Peyer's patch (tissue), 4 donors: Measurements from ENCODE around the gene FZD10. TPM values are rescaled to one million over a fixed set of nuclear protein-coding genes. Genes with fewer than 3 reads are reported as not detected.

Experiments used
- DNase-seq, 3 donors: peaks; one replicate each; pipeline ENCODE4 v3.0.0-alpha.2; 2017 to 2019
- H3K27ac ChIP-seq, 4 donors: fragments of 200-600 bp; sonication (generic); one replicate each; pipeline ENCODE4 v1.5.1; 2016 to 2019
- H3K27me3 ChIP-seq, 2 donors: fragments of 200-600 bp; sonication (generic); one replicate each; pipeline ENCODE4 v1.5.1; 2019
- H3K36me3 ChIP-seq, 3 donors: fragments of 200-600 bp; sonication (generic); one replicate each; pipeline ENCODE4 v1.5.1; 2016 to 2019
- H3K4me1 ChIP-seq, 4 donors: fragments of 200-600 bp; sonication (generic); one replicate each; pipeline ENCODE4 v1.5.1; 2016 to 2019
- H3K4me3 ChIP-seq, 4 donors: fragments of 200-600 bp; sonication (generic); 1 replicate in 3 of 4; 2 replicates in 1 of 4; pipeline ENCODE4 v1.5.1; 2016 to 2019; ENCODE audit warnings: mild to moderate bottlenecking in 1 of 4
- H3K9me3 ChIP-seq, 4 donors: fragments of 200-600 bp; sonication (generic); one replicate each; pipeline ENCODE4 v1.5.1; 2016 to 2019; ENCODE audit warnings: mild to moderate bottlenecking in 1 of 4
- CTCF ChIP-seq, 6 experiments: fragments of 450-650 bp in 4 of 6; fragments of 200-600 bp in 2 of 6; sonication (generic) in 1 of 6; IDR thresholded peaks; one replicate each; pipeline ENCODE4 v1.5.1; 2017 to 2019; ENCODE audit warnings: antibody characterized with exemption in 6 of 6, mild to moderate bottlenecking in 3 of 6, moderate library complexity in 1 of 6
- POLR2A ChIP-seq, 2 donors: fragments of 450-650 bp; IDR thresholded peaks; one replicate each; pipeline ENCODE4 v1.5.1; 2017; ENCODE audit warnings: antibody characterized with exemption in 2 of 2, mild to moderate bottlenecking in 2 of 2, moderate library complexity in 2 of 2
- total RNA-seq, 4 donors: library from RNA; depleted of rRNA; stranded (reverse); fragments of >200 nt; gene quantifications; one replicate each; pipeline ENCODE4 v1.1.0, GENCODE V29; 2016

Gene FZD10
- total RNA-seq, 4 donors from 2014 or later: 0.76 to 1.2 TPM; not detected in 2

DNA sequence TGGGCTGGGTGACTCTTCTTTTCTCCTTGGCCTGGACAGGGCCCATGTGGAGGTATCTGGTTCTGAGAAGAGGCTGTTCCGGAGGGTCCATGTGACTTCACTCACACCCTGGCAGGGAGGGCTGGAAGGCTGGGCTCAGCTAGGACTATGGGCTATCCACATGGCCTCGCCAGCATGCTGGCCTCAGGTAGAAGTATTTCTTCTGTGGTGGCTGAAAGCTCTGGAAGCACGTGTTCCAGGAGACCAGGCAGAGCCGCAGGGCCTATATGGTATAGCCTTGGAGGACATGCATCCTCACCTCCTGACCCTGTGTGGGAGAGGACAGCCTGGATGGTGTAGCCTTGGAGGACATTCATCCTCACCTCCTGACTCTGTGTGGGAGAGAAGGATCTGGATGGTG is 38.2 kb upstream of the FZD10 start:
- no peak overlapping the region for H3K27ac ChIP-seq
- H3K27me3 ChIP-seq: no peaks in the 10 kb centered on the region
- DNase-seq: no peak
- no peak overlapping the region for H3K4me3 ChIP-seq
- TF ChIP-seq POLR2A (IDR thresholded peaks at IDR 0.05) (no peak), CTCF (IDR thresholded peaks at IDR 0.05) (no peak)
- no peaks in the 10 kb centered on the region for H3K4me1 ChIP-seq
- no peaks in the 10 kb centered on the region for H3K36me3 ChIP-seq
- no peaks in the 10 kb centered on the region for H3K9me3 ChIP-seq

- TF ChIP-seq POLR2A (IDR thresholded peaks at IDR 0.05): no peak
- no peak for TF ChIP-seq CTCF (IDR thresholded peaks at IDR 0.05)
- H3K27me3 ChIP-seq: no peaks in the 10 kb centered on the region
- no peak overlapping the region for H3K27ac ChIP-seq
- DNase-seq: no peak
- no peak overlapping the region for H3K4me3 ChIP-seq
- H3K9me3 ChIP-seq: no peaks in the 10 kb centered on the region
- H3K4me1 ChIP-seq: no peaks in the 10 kb centered on the region
- H3K36me3 ChIP-seq: no peaks in the 10 kb centered on the region
These were observed 37.5 kb upstream of the FZD10 start for GRCh38 chr12:130124605-130125244.

DNA sequence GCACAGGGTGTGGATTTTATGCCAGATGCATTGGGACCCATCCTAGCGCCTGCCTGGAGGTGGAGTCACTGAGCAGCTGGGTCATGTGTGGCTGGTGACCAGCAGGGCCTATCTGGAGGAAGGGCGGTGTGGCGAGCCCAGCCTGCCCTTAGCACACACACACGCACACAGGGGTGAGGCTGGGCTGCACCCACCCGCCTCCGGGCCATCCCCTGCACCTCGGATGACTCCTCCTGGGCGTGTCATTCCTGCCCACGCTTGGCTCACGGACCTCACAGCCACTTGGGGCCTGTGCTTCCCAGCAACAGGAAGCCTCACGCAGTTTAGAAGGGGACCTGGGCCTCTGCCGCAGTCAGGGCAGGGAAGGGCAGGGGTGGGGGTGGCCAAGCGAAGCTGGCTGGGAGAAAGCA is 36.2 kb upstream of the FZD10 start:
- no peak overlapping the region for H3K4me3 ChIP-seq
- no peaks in the 10 kb centered on the region for H3K9me3 ChIP-seq
- no peak overlapping the region for H3K27ac ChIP-seq
- H3K36me3 ChIP-seq: no peaks in the 10 kb centered on the region
- no peaks in the 10 kb centered on the region for H3K27me3 ChIP-seq
- H3K4me1 ChIP-seq: no peaks in the 10 kb centered on the region
- TF ChIP-seq POLR2A (IDR thresholded peaks at IDR 0.05): no peak
- TF ChIP-seq CTCF (IDR thresholded peaks at IDR 0.05): no peak
- DNase-seq: no peak

DNA sequence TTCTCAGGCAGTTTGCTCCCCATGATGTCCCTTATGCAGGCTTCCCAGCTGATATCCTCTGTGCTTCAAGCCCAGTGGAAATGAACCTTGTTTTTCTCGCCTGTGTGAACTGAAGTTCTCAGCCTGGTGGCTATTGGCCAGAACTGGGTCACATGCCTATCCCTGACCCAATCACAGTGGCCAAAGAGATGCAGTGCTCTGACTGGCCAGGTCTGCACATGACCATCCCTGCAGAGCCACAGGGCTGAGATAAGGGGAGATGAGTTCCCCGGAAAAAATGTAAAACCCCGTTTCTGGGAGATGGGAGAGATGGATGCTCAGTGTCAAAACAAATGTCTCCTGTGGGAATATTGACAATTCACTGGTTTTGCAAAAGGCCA is 34.7 kb upstream of the FZD10 start:
- Histone ChIP-seq H3K9me3 (no peaks in the 10 kb centered on the region), H3K27ac (no peak overlapping the region), H3K4me1 (no peaks in the 10 kb centered on the region), H3K36me3 (no peaks in the 10 kb centered on the region), H3K27me3 (no peaks in the 10 kb centered on the region), H3K4me3 (no peak overlapping the region)
- no peak for DNase-seq
- no peak for TF ChIP-seq CTCF (IDR thresholded peaks at IDR 0.05)
- TF ChIP-seq POLR2A (IDR thresholded peaks at IDR 0.05): no peak

- Histone ChIP-seq H3K27ac (peak overlapping the region in 3 of 4 donors; percentile 49 to 62 (median 56)), H3K27me3 (no peaks in the 10 kb centered on the region), H3K4me1 (no peaks in the 10 kb centered on the region), H3K36me3 (no peaks in the 10 kb centered on the region), H3K4me3 (no peak overlapping the region), H3K9me3 (no peaks in the 10 kb centered on the region)
- DNase-seq: no peak
- TF ChIP-seq POLR2A (IDR thresholded peaks at IDR 0.05): no peak
- TF ChIP-seq CTCF (IDR thresholded peaks at IDR 0.05): no peak
These were observed 34.1 kb upstream of the FZD10 start for GRCh38 chr12:130127912-130128789.
